Sigmoid colon (tissue), 7 donors: Measurements from ENCODE around the gene TIMP3. TPM values are rescaled to one million over a fixed set of nuclear protein-coding genes. Genes with fewer than 3 reads are reported as not detected.

Experiments used
- DNase-seq: peaks from one replicate; pipeline ENCODE4 v3.0.0-alpha.2; 2019
- H3K27ac ChIP-seq, 4 donors: fragments of 200-600 bp; sonication (generic); one replicate each; pipeline ENCODE4 v1.5.1; 2016 to 2019; ENCODE audit warnings: mild to moderate bottlenecking in 1 of 4
- H3K27me3 ChIP-seq, 3 donors: fragments of 200-600 bp; sonication (generic); one replicate each; pipeline ENCODE4 v1.5.1; 2019; ENCODE audit warnings: mild to moderate bottlenecking in 1 of 3
- H3K36me3 ChIP-seq, 4 donors: fragments of 200-600 bp; sonication (generic); one replicate each; pipeline ENCODE4 v1.5.1; 2016 to 2019
- H3K4me1 ChIP-seq, 4 donors: fragments of 200-600 bp; sonication (generic); one replicate each; pipeline ENCODE4 v1.5.1; 2017 to 2019
- H3K4me3 ChIP-seq, 4 donors: fragments of 200-600 bp; sonication (generic); one replicate each; pipeline ENCODE4 v1.5.1; 2017 to 2019; ENCODE audit warnings: mild to moderate bottlenecking in 2 of 4, moderate library complexity in 1 of 4
- H3K9me3 ChIP-seq, 4 donors: fragments of 200-600 bp in 3 of 4; sonication (generic) in 3 of 4; one replicate each; pipeline versions ENCODE4 v1.5.1 to v1.6.1; 2013 to 2019
- EP300 ChIP-seq, 4 donors: sonication (generic); formaldehyde crosslinking; IDR thresholded peaks; one replicate each; pipeline ENCODE4 v1.6.1; 2017; ENCODE audit warnings: antibody characterized with exemption in 4 of 4
- POLR2A ChIP-seq, 2 donors: fragments of 450-650 bp; IDR thresholded peaks; one replicate each; pipeline ENCODE4 v1.6.1; 2016; ENCODE audit warnings: antibody characterized with exemption in 2 of 2, mild to moderate bottlenecking in 2 of 2, moderate library complexity in 2 of 2
- POLR2AphosphoS5 ChIP-seq, 4 donors: sonication (generic); formaldehyde crosslinking; IDR thresholded peaks; one replicate each; pipeline ENCODE4 v1.6.1; 2017; ENCODE audit warnings: antibody characterized with exemption in 4 of 4
- WGBS, 2 donors: extraction: QIAGEN DNeasy Blood & Tissue Kit; methylation state at CpG; one replicate each; pipeline ENCODE4 v1.1.7; 2013; 5-methylcytosine and 5-hydroxymethylcytosine counted together
- intact Hi-C: fragments of 100-400 bp; cut with DNase I; formaldehyde crosslinking; loops from one replicate; pipeline ENCODE4 v1.15.1; 2023
- polyA plus RNA-seq, 3 donors: library from polyadenylated mRNA; stranded (reverse); fragments of 200-250 nt; gene quantifications; one replicate each; pipeline ENCODE4 v1.2.3, GENCODE V29; 2013
- total RNA-seq, 4 donors: library from RNA; depleted of rRNA; stranded (reverse); fragments of >200 nt; gene quantifications; one replicate each; pipeline ENCODE4 v1.1.0, GENCODE V29; 2016
- TF ChIP-seq, protein P1 (sequence below), 4 experiments: fragments of 450-650 bp in 3 of 4; fragments of 200-600 bp in 1 of 4; IDR thresholded peaks; one replicate each; pipeline ENCODE4 v1.5.1; 2016 to 2019; ENCODE audit warnings: antibody characterized with exemption in 4 of 4, mild to moderate bottlenecking in 3 of 4, moderate library complexity in 2 of 4
- donor health status: healthy with polysubstance abuse.
- donor health status: Bipolar disorder and iron deficiency.
- donor health status: healthy.

The TIMP3 gene
- total and polyA plus RNA-seq, 7 donors = 4.6 to 295 (median 120) TPM

DNA sequence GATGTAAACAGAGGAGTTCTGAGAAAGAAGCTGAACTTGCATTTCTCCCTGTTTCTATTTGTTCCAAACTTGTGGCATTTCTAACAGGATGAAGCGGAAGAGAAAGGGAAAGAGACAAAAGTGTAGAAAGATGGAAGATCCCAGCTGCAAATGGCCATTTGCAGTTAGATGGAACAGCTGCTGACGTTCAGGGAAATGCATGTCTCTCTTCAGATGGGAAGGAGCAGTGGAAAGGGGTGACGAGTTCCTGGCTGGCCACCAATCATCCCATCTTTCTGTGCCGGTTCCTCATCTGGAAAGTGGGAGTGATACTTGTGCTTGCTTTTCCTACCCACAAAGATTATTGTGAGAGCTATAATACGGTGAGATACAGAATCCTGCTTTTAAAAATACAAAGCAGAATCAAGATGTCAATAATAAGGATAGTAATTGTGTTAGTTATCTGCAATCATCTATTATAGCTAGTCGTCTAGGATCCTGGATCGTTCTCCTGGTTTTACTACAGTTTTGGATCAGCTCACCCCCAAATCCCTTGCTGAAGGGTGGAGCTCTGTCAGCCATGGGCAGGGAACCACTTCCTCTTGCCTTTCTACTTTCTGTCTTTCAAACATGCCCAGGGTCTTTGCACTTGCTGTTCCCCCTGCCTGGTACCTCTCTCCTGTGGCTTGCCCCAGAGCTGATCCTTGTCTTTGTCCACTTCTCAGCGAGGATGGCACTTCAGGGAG is 1.2 kb upstream of the TIMP3 start:
- Histone ChIP-seq H3K4me1 (peaks cover 0 to 42% (median 35%) of the 10 kb centered on the region in 4 donors), H3K4me3 (peak overlapping the region in 1 of 4 donors; percentile 93), H3K36me3 (no peaks in the 10 kb centered on the region), H3K27ac (peak overlapping the region; percentile 89 to 94 (median 91)), H3K27me3 (no peaks in the 10 kb centered on the region), H3K9me3 (no peaks in the 10 kb centered on the region)
- DNase-seq = peak; percentile 82
- TF ChIP-seq, protein P1, sequence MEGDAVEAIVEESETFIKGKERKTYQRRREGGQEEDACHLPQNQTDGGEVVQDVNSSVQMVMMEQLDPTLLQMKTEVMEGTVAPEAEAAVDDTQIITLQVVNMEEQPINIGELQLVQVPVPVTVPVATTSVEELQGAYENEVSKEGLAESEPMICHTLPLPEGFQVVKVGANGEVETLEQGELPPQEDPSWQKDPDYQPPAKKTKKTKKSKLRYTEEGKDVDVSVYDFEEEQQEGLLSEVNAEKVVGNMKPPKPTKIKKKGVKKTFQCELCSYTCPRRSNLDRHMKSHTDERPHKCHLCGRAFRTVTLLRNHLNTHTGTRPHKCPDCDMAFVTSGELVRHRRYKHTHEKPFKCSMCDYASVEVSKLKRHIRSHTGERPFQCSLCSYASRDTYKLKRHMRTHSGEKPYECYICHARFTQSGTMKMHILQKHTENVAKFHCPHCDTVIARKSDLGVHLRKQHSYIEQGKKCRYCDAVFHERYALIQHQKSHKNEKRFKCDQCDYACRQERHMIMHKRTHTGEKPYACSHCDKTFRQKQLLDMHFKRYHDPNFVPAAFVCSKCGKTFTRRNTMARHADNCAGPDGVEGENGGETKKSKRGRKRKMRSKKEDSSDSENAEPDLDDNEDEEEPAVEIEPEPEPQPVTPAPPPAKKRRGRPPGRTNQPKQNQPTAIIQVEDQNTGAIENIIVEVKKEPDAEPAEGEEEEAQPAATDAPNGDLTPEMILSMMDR (IDR thresholded peaks at IDR 0.05) = no peak
- no peak for TF ChIP-seq POLR2A (IDR thresholded peaks at IDR 0.05)
- TF ChIP-seq EP300 (IDR thresholded peaks at IDR 0.05) = no peak
- TF ChIP-seq POLR2AphosphoS5 (IDR thresholded peaks at IDR 0.05) = peak in 1 of 4 donors; percentile 18
- intact Hi-C loops = loop anchor here (5.0 kb wide), 3 partner anchors 112 to 323 kb away; no protein-coding TSS in a partner anchor
- WGBS, 2 donors = 60 to 73% methylated on average over 8 of the region's 8 CpGs

DNA sequence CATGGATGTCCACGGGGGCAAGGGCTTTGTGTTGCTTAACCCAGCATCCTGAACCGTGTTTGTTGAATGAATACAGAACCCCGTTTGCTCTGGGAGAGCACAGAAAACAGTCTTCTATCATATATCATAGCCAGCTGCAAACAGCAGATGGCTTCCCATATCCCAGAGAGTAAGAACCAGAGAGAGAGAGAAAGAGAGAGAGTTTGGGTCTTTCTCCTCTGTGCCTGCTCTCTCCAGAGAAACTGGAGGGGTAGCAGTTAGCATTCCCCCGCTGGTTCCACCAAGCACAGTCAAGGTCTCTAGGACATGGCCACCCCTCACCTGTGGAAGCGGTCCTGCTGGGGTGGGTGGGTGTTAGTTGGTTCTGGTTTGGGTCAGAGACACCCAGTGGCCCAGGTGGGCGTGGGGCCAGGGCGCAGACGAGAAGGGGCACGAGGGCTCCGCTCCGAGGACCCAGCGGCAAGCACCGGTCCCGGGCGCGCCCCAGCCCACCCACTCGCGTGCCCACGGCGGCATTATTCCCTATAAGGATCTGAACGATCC is 440 bp upstream of the TIMP3 start:
- 13 to 18% methylated on average over 21 of the region's 21 CpGs for WGBS, 2 donors
- H3K27me3 ChIP-seq = no peaks in the 10 kb centered on the region
- peaks cover 0 to 49% (median 39%) of the 10 kb centered on the region in 4 donors for H3K4me1 ChIP-seq
- H3K4me3 ChIP-seq = peak overlapping the region; percentile 75 to 93 (median 78)
- DNase-seq = no peak
- TF ChIP-seq POLR2A (IDR thresholded peaks at IDR 0.05) (no peak), POLR2AphosphoS5 (IDR thresholded peaks at IDR 0.05) (no peak), EP300 (IDR thresholded peaks at IDR 0.05) (no peak)
- TF ChIP-seq, protein P1 (IDR thresholded peaks at IDR 0.05) = no peak
- H3K9me3 ChIP-seq = no peaks in the 10 kb centered on the region
- H3K36me3 ChIP-seq = no peaks in the 10 kb centered on the region
- H3K27ac ChIP-seq = peak overlapping the region; percentile 89 to 94 (median 91)
- intact Hi-C loops = loop anchor here (5.0 kb wide), 3 partner anchors 111 to 324 kb away; no protein-coding TSS in a partner anchor

DNA sequence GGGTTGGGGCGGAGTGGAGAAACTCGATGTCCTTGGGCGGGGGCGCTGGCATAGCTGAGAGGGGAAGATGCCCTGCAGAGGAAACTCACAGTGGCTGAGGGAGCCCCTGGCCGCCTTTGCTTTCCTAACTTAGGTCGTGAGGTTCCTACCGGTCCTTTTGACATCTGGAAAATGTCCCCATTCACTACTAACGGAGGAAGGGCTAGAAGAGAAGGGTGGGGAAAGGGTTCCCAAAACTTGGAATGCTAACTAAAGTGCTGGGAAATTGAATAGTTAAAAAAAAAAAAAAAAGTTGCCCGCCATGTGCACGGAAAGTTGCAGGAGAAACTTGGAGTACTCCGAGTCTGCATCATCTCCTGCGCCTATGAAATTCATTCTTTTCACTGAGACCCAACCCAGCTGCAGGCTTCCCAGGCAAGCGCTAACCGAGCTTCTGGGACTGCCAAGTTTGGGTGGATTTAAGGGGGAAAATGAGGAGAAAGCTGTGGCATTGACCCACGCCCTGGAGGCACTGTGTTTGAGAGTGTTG is 796 bp downstream of the TIMP3 start:
- TF ChIP-seq POLR2A (IDR thresholded peaks at IDR 0.05) (peak in 1 of 2 donors; percentile 10), POLR2AphosphoS5 (IDR thresholded peaks at IDR 0.05) (peak in 1 of 4 donors; percentile 5), EP300 (IDR thresholded peaks at IDR 0.05) (no peak)
- TF ChIP-seq, protein P1 (IDR thresholded peaks at IDR 0.05) = no peak
- DNase-seq = no peak
- intact Hi-C loops = loop anchor here (2.0 to 5.0 kb wide), 5 partner anchors 48 to 325 kb away; no protein-coding TSS in a partner anchor
- Histone ChIP-seq H3K27ac (peak overlapping the region; percentile 89 to 94 (median 91)), H3K4me1 (peaks cover 0 to 47% (median 42%) of the 10 kb centered on the region in 4 donors), H3K27me3 (no peaks in the 10 kb centered on the region), H3K9me3 (no peaks in the 10 kb centered on the region), H3K36me3 (no peaks in the 10 kb centered on the region), H3K4me3 (peak overlapping the region; percentile 75 to 93 (median 78))
- 9 to 14% methylated on average over 15 of the region's 15 CpGs for WGBS, 2 donors

DNA sequence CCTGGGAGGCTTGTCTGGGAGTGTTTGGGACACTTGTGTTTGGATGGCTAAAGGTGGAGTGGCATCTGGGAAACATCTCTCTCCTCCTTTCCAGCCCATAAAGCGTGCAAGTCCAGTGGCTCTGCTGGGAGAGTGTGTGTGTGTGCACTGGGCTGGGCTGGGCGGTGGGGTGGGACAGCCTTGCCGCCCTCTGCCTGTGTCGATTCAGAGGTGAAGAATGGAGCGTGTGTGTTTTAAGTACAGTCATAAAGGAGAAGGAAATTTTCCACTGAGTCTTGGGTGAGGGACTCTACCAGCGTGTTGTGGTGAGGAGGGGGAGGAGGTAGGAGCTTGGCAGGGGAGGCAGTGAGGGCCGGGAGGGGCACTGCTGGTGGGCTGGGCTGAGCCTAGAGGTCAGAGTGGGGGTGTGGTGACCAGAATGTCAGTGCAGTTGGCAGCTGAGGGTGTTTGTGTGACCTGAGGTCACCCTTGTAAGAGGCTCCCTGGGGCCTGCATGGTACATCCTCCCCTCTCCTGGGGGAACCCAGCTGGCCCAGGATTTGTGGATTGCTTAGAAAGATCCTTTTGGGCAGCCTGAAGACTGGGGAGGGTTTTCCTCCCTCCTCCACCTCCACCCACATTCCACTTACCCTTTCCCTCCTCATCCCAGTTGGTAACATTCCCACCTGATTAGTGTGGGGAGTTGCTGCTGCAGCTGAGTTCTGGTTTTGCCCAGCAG is 1.7 kb downstream of the TIMP3 start:
- peak overlapping the region; percentile 89 to 94 (median 91) for H3K27ac ChIP-seq
- no peaks in the 10 kb centered on the region for H3K27me3 ChIP-seq
- H3K4me3 ChIP-seq = peak overlapping the region; percentile 75 to 93 (median 78)
- no peaks in the 10 kb centered on the region for H3K36me3 ChIP-seq
- TF ChIP-seq POLR2AphosphoS5 (IDR thresholded peaks at IDR 0.05) (peak in 3 of 4 donors; percentile 22 to 42 (median 25)), EP300 (IDR thresholded peaks at IDR 0.05) (no peak)
- no peaks in the 10 kb centered on the region for H3K9me3 ChIP-seq
- intact Hi-C loops = loop anchor here (2.0 to 5.0 kb wide), 5 partner anchors 48 to 326 kb away; no protein-coding TSS in a partner anchor
- 11 to 30% methylated on average over 7 of the region's 7 CpGs for WGBS, 2 donors
- peaks cover 0 to 55% (median 46%) of the 10 kb centered on the region in 4 donors for H3K4me1 ChIP-seq
- DNase-seq = peak; percentile 72
